ENCODE results near the gene AFF3.
"Not testable (repeated sequence)": the region's sequence is repeated elsewhere in the genome, so short reads cannot be mapped to it uniquely, and the experiment has no call there.

The AFF3 gene

DNA sequence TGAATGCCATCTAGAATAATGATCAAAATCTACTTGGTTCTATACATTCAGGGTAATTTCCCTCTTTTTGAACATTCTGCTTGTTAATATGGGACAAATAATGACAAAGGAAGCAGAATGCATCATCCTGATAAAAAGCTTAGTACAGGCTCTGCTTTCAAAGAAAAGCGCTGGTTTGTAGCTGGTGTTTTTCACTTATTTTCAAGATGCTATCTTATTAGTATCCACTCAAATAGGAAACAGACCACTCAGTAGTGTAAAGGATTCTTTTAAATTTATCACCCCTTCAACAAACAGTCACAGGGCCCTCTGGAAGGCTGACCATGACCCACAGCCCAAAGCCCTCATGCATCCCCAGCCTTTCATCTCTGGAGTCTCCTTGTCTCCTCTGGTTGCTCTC, 18.0 kb upstream of the AFF3 start:
- H3K4me3 Mint-ChIP-seq, result no peak overlapping the region
- no peak for DNase-seq
- H3K27ac Mint-ChIP-seq, result no peak overlapping the region
- H3K27me3 Mint-ChIP-seq (ENCODE audit: low read depth, poor library complexity), result peaks cover 2% of the 10 kb centered on the region
- TF ChIP-seq, protein P1, sequence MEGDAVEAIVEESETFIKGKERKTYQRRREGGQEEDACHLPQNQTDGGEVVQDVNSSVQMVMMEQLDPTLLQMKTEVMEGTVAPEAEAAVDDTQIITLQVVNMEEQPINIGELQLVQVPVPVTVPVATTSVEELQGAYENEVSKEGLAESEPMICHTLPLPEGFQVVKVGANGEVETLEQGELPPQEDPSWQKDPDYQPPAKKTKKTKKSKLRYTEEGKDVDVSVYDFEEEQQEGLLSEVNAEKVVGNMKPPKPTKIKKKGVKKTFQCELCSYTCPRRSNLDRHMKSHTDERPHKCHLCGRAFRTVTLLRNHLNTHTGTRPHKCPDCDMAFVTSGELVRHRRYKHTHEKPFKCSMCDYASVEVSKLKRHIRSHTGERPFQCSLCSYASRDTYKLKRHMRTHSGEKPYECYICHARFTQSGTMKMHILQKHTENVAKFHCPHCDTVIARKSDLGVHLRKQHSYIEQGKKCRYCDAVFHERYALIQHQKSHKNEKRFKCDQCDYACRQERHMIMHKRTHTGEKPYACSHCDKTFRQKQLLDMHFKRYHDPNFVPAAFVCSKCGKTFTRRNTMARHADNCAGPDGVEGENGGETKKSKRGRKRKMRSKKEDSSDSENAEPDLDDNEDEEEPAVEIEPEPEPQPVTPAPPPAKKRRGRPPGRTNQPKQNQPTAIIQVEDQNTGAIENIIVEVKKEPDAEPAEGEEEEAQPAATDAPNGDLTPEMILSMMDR (IDR thresholded peaks at IDR 0.05), result no peak
- H3K4me1 Mint-ChIP-seq, result no peaks in the 10 kb centered on the region
- peaks cover 10% of the 10 kb centered on the region for H3K36me3 Mint-ChIP-seq (ENCODE audit: low read depth)
- H3K9me3 Mint-ChIP-seq, result peaks cover 87% of the 10 kb centered on the region

DNA sequence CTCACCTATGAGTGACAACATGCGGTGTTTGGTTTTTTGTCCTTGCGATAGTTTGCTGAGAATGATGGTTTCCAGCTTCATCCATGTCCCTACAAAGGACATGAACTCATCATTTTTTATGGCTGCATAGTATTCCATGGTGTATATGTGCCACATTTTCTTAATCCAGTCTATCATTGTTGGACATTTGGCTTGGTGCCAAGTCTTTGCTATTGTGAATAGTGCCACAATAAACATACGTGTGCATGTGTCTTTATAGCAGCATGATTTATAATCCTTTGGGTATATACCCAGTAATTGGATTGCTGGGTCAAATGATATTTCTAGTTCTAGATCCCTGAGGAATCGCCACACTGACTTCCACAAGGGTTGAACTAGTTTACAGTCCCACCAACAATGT, 9.4 kb upstream of the AFF3 start:
- peaks cover 40% of the 10 kb centered on the region for H3K9me3 Mint-ChIP-seq
- not testable (repeated sequence) for H3K4me1 Mint-ChIP-seq; DNase-seq; H3K36me3 Mint-ChIP-seq (ENCODE audit: low read depth); H3K27ac Mint-ChIP-seq; H3K4me3 Mint-ChIP-seq
- peaks cover 14% of the 10 kb centered on the region for H3K27me3 Mint-ChIP-seq (ENCODE audit: low read depth, poor library complexity)

DNA sequence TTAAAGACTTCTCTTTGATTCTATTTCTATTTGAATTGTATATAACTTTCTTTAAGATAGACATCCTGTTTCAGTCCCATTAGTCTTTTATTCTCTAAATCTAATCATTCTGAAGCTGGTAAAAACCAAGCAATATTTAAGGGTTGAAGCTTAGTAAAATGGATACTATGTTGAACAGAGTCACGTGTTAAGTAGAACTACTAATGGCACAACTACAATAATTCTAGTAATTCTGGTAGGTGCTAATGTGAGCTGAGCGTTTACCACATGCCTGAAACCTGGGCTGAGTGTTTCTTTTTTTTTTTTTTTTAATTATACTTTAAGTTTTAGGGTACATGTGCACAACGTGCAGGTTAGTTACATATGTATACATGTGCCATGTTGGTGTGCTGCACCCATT, 8.9 kb upstream of the AFF3 start:
- TF ChIP-seq, protein P1 (IDR thresholded peaks at IDR 0.05), result no peak
- H3K27ac Mint-ChIP-seq, result no peak overlapping the region
- peaks cover 35% of the 10 kb centered on the region for H3K9me3 Mint-ChIP-seq
- no peaks in the 10 kb centered on the region for H3K36me3 Mint-ChIP-seq (ENCODE audit: low read depth)
- H3K4me3 Mint-ChIP-seq, result no peak overlapping the region
- peaks cover 14% of the 10 kb centered on the region for H3K27me3 Mint-ChIP-seq (ENCODE audit: low read depth, poor library complexity)
- no peak for DNase-seq
- H3K4me1 Mint-ChIP-seq, result no peaks in the 10 kb centered on the region

DNA sequence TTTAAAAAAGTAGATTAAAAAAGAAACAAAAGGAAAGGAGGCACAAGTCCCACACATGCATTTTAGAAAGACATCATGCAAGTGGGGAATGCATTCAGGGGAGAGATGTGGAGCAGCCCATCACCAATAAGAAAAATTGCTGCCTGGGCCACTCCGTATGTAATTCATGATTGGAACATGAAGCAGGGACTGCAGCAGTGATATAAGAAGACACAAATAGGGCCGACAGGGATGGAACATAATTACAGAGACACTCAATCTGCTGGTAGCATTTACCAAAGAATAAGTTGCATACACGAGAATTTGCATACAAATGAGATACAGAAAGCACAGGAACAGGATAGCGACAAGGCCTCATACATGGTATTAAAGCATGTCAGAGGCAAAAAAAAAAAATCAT, 6.5 kb upstream of the AFF3 start:
- Mint-ChIP-seq H3K27ac (no peak overlapping the region), H3K9me3 (peaks cover 18% of the 10 kb centered on the region)
- DNase-seq, result no peak

DNA sequence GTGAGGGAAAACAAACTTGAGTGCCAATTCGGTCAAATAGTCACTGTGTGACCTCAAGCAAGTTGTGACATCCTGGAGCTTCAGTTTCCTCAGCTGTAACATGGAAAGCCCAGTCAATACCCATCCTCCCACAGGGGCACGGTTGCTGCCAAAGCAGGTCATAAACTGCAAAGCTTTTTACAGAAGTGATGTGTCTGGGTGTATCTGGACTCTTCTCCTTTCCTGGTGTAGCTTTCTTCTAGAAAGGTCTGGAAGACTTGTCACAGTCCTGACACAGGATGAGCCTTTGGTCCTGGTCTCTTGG, 4.2 kb upstream of the AFF3 start:
- Mint-ChIP-seq H3K9me3 (peaks cover 11% of the 10 kb centered on the region), H3K4me1 (no peaks in the 10 kb centered on the region), H3K36me3 (ENCODE audit: low read depth) (no peaks in the 10 kb centered on the region), H3K27me3 (ENCODE audit: low read depth, poor library complexity) (peaks cover 24% of the 10 kb centered on the region), H3K4me3 (no peak overlapping the region), H3K27ac (no peak overlapping the region)
- TF ChIP-seq, protein P1 (IDR thresholded peaks at IDR 0.05), result no peak
- DNase-seq, result no peak

More for the DNA sequence above, 6.5 kb upstream of the AFF3 start:
- TF ChIP-seq, protein P1 (IDR thresholded peaks at IDR 0.05), result no peak
- Mint-ChIP-seq H3K36me3 (ENCODE audit: low read depth) (no peaks in the 10 kb centered on the region), H3K27me3 (ENCODE audit: low read depth, poor library complexity) (peaks cover 18% of the 10 kb centered on the region), H3K4me3 (no peak overlapping the region), H3K4me1 (no peaks in the 10 kb centered on the region)

DNA sequence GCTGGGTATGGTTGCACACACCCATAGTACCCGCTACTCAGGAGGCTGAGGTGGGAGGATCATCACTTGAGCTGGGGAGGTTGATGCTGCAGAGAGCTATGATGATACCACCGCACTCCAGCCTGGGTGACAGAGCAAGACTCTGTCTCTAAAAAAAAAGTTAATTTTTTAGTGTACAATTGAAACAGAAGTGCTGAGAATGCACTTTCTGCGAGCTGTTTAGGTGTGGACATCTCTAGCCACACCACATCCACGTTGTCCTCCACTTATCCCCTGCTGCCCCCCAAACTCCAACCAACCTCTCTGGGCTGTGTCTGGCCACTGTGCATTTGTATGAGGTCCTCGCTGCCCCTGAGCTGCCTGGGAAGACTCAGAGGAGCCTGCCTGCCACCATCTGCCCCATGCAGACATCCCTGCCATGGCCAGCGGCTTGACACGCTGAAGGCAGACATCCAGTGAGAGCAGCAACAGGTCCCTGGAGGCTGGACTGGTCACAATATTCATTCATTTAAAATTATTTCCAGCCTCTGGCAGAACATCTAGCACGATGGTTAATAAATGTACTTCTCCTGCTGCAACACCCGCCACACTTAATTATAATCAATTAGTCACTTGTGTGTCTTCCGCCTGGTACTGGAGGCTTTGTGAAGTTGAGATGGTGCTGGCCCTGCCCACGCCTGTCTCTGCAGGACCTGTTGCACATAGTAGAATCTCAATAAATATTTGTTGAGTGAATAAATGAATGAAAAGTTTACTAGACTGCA, 3.7 kb upstream of the AFF3 start:
- Mint-ChIP-seq H3K9me3 (peaks cover 7% of the 10 kb centered on the region), H3K4me1 (no peaks in the 10 kb centered on the region), H3K27ac (no peak overlapping the region), H3K27me3 (ENCODE audit: low read depth, poor library complexity) (peaks cover 29% of the 10 kb centered on the region), H3K36me3 (ENCODE audit: low read depth) (no peaks in the 10 kb centered on the region), H3K4me3 (no peak overlapping the region)
- DNase-seq, result no peak
- TF ChIP-seq, protein P1 (IDR thresholded peaks at IDR 0.05), result no peak
